SK-N-SH treated with all-trans-retinoic acid at 6 μM for 48 hours (cell line): ENCODE results near the gene TBATA.

Source experiments
- ISL1 ChIP-seq: fragments of 250-450 bp; sonication (Bioruptor Pico); IDR thresholded peaks from 2 replicates; pipeline ENCODE4 v2.1.2; 2022; ENCODE audit warnings: mild to moderate bottlenecking, moderate library complexity
- RARB ChIP-seq: fragments of 250-450 bp; sonication (Bioruptor Pico); IDR thresholded peaks from 2 replicates; pipeline ENCODE4 v1.8.0; 2021; ENCODE audit warnings: mild to moderate bottlenecking, moderate library complexity

DNA sequence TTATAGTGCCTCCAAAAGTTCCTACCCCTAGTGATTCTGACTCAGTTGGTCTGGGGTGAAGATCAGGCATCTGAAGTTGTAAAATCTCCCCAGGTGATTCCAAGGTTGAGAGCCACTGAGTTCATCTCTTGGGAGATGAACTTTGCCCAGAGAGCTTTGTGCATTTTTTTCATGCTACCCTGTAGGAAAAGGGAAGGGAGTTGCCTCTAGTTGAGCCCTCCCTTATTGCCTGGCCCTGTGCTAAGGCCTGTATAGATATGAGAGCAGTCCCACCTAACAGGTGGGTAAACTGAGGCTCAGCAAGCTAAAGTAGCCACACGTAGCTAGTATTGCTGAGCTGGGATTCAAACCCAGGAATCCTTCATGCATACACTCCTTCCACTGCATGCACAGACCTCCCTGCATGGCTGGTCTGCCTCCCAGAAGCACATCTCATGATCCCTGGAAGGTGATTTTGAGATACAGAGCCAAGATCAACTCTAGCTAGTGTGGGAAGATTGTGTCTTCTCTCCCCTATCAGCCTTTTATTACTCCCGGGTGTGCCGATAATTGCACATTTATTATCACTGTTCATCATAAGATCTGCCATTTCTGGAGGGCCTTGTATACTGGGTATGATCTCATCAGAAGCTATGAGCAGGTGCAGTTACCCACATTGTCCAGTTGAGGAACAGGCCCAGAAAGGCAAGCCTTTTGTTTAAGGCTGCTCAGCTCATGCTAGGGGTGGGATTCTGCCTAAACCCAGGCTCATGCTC, 47.0 kb downstream of the TBATA start:
- no peak for TF ChIP-seq ISL1
- TF ChIP-seq RARB = no peak
